ENCODE data around the gene LMNTD2.

LMNTD2 gene

GRCh38 chr11:560305-561147 lies at the start of gene LMNTD2, which contains the start of gene RASSF7:
Gene LMNTD2, minus strand, starts transcription at chr11:560738. Its CDS starts 22 bp downstream, at chr11:560716.
Gene RASSF7, plus strand, starts transcription at chr11:560970. Its CDS starts 799 bp downstream, at chr11:561769.
- peak; percentile 86 for DNase-seq

GRCh38 chr11:609341-609811 lies 48.8 kb upstream of the LMNTD2 start:
- DNase-seq: no peak

- no peak for DNase-seq
These were observed 48.3 kb upstream of the LMNTD2 start for GRCh38 chr11:608791-609251.

- no peak for DNase-seq
These were observed 47.6 kb upstream of the LMNTD2 start for GRCh38 chr11:607971-608659.

GRCh38 chr11:607020-607780 lies 46.7 kb upstream of the LMNTD2 start:
- DNase-seq: no peak

GRCh38 chr11:606245-606644 lies 45.7 kb upstream of the LMNTD2 start:
- DNase-seq: no peak

GRCh38 chr11:605286-606129 lies 45.0 kb upstream of the LMNTD2 start:
- DNase-seq: no peak

GRCh38 chr11:603154-603553 lies 42.6 kb upstream of the LMNTD2 start:
- no peak for DNase-seq

GRCh38 chr11:601573-602245 lies 41.2 kb upstream of the LMNTD2 start:
- DNase-seq: no peak

- no peak for DNase-seq
These were observed 37.6 kb upstream of the LMNTD2 start for GRCh38 chr11:598005-598680.

- no peak for DNase-seq
These were observed 36.7 kb upstream of the LMNTD2 start for GRCh38 chr11:597166-597725.

GRCh38 chr11:596374-596773 lies 35.8 kb upstream of the LMNTD2 start:
- DNase-seq: no peak

- no peak for DNase-seq
These were observed 34.9 kb upstream of the LMNTD2 start for GRCh38 chr11:595400-595799.

GRCh38 chr11:593347-593746 lies 32.8 kb upstream of the LMNTD2 start:
- DNase-seq: no peak

GRCh38 chr11:592918-593317 lies 32.4 kb upstream of the LMNTD2 start:
- no peak for DNase-seq

GRCh38 chr11:592501-592900 lies 32.0 kb upstream of the LMNTD2 start:
- no peak for DNase-seq

- no peak for DNase-seq
These were observed 30.5 kb upstream of the LMNTD2 start for GRCh38 chr11:590997-591396.

GRCh38 chr11:589798-590197 lies 29.3 kb upstream of the LMNTD2 start:
- DNase-seq: no peak

GRCh38 chr11:587978-588380 lies 27.4 kb upstream of the LMNTD2 start:
- peak; percentile 79 for DNase-seq

- DNase-seq: no peak
These were observed 27.0 kb upstream of the LMNTD2 start for GRCh38 chr11:587546-587945.
